CD8-positive, alpha-beta memory T cell (primary cell): ENCODE data around the gene SPRED2. TPM values are rescaled to one million over a fixed set of nuclear protein-coding genes. Genes with fewer than 3 reads are reported as not detected.

ENCODE experiments used
- CTCF ChIA-PET: fragments of 350-600 bp; sonication (Branson Sonifier 250); formaldehyde crosslinking; loops from one replicate; lab custom pipeline; 2021; ENCODE audit warnings: antibody characterized with exemption; lab: Charles Lee
- POLR2A ChIA-PET: fragments of 350-600 bp; sonication (Branson Sonifier 250); formaldehyde crosslinking; loops from one replicate; lab custom pipeline; 2021; ENCODE audit warnings: antibody characterized with exemption; lab: Charles Lee
- DNase-seq, 5 donors: peaks; one replicate each; pipeline versions ENCODE4 v3.0.0 to v3.0.0-alpha.2; 2020 to 2022; ENCODE audit warnings: mixed read lengths in 1 of 5
- H3K27ac ChIP-seq: one replicate; pipeline ENCODE4 v1.7.0; 2013; ENCODE audit warnings: low read depth, mild to moderate bottlenecking, low read length, moderate library complexity
- H3K27me3 ChIP-seq: 2 replicates; pipeline ENCODE4 v1.7.0; 2013; ENCODE audit warnings: low read length, mild to moderate bottlenecking; ENCODE audit not compliant: insufficient read depth, poor library complexity, severe bottlenecking
- H3K36me3 ChIP-seq: 2 replicates; pipeline ENCODE4 v1.7.0; 2013; ENCODE audit warnings: mild to moderate bottlenecking, low read length, moderate library complexity; ENCODE audit not compliant: insufficient read depth
- H3K4me1 ChIP-seq: 2 replicates; pipeline ENCODE4 v1.7.0; 2013; ENCODE audit warnings: mild to moderate bottlenecking, low read length, moderate library complexity; ENCODE audit not compliant: insufficient read depth
- H3K4me3 ChIP-seq: 2 replicates; pipeline ENCODE4 v1.7.0; 2013; ENCODE audit warnings: mild to moderate bottlenecking, low read length
- H3K9me3 ChIP-seq: 2 replicates; pipeline ENCODE4 v1.7.0; 2013; ENCODE audit warnings: mild to moderate bottlenecking, low read length
- H3K27ac Mint-ChIP-seq, 8 donors: one replicate each; pipeline ENCODE4 v1.8.0; 2020 to 2021; ENCODE audit warnings: mixed read lengths in 8 of 8, mild to moderate bottlenecking in 6 of 8, inconsistent platforms in 3 of 8, moderate library complexity in 3 of 8
- H3K27me3 Mint-ChIP-seq, 2 donors: one replicate each; pipeline ENCODE4 v1.8.0; 2020 to 2021; ENCODE audit warnings: mixed read lengths in 2 of 2, mild to moderate bottlenecking in 1 of 2, moderate library complexity in 1 of 2
- H3K36me3 Mint-ChIP-seq, 3 donors: one replicate each; pipeline ENCODE4 v1.8.0; 2020 to 2021; ENCODE audit warnings: mixed read lengths in 3 of 3, inconsistent platforms in 1 of 3, mild to moderate bottlenecking in 1 of 3
- H3K4me1 Mint-ChIP-seq, 3 donors: one replicate each; pipeline ENCODE4 v1.8.0; 2020 to 2021; ENCODE audit warnings: mixed read lengths in 3 of 3, inconsistent platforms in 1 of 3, mild to moderate bottlenecking in 1 of 3
- H3K4me3 Mint-ChIP-seq, 7 donors: one replicate each; pipeline ENCODE4 v1.8.0; 2020 to 2021; ENCODE audit warnings: mixed read lengths in 7 of 7, mild to moderate bottlenecking in 6 of 7, moderate library complexity in 4 of 7, inconsistent platforms in 2 of 7
- H3K9me3 Mint-ChIP-seq, 5 donors: one replicate each; pipeline ENCODE4 v1.8.0; 2020 to 2022; ENCODE audit warnings: mixed read lengths in 5 of 5, mild to moderate bottlenecking in 3 of 5, moderate library complexity in 2 of 5, inconsistent platforms in 1 of 5
- polyA plus RNA-seq: library from polyadenylated mRNA; unstranded; fragments of 300-500 nt; fragmentation: Illumina TruSeq; gene quantifications from one replicate; pipeline ENCODE4 v1.2.3, GENCODE V29; 2021
- total RNA-seq, 2 experiments: library from RNA; stranded (reverse); gene quantifications; one replicate each; pipeline ENCODE4 v1.2.3, GENCODE V29; 2021

The SPRED2 gene
- total and polyA plus RNA-seq, 3 experiments from 2014 or later: 1.3 to 4.0 (median 3.0) TPM

GRCh38 chr2:65357095-65357958 lies 75.1 kb downstream of the SPRED2 start:
- H3K9me3 Mint-ChIP-seq: no peaks in the 10 kb centered on the region
- Histone ChIP-seq H3K36me3 (no peaks in the 10 kb centered on the region), H3K4me1 (no peaks in the 10 kb centered on the region), H3K9me3 (no peaks in the 10 kb centered on the region), H3K4me3 (no peak overlapping the region), H3K27me3 (no peaks in the 10 kb centered on the region), H3K27ac (no peak overlapping the region)
- H3K27me3 Mint-ChIP-seq: no peaks in the 10 kb centered on the region
- CTCF ChIA-PET: interaction anchor here (1.2 kb wide), 1 partner anchor 118 kb away, joined by 3 read pairs; no protein-coding TSS in a partner anchor
- H3K4me1 Mint-ChIP-seq: no peaks in the 10 kb centered on the region
- H3K4me3 Mint-ChIP-seq: no peak overlapping the region
- no peak for DNase-seq
- no peak overlapping the region for H3K27ac Mint-ChIP-seq
- POLR2A ChIA-PET: no interaction called here
- H3K36me3 Mint-ChIP-seq: no peaks in the 10 kb centered on the region

- DNase-seq: no peak
- POLR2A ChIA-PET: no interaction called here
Measured at GRCh38 chr2:65355186-65355831, 77.1 kb downstream of the SPRED2 start.

GRCh38 chr2:65354773-65355172 lies 77.6 kb downstream of the SPRED2 start:
- Histone ChIP-seq H3K27ac (no peak overlapping the region), H3K4me3 (no peak overlapping the region), H3K4me1 (no peaks in the 10 kb centered on the region), H3K27me3 (no peaks in the 10 kb centered on the region), H3K36me3 (no peaks in the 10 kb centered on the region), H3K9me3 (no peaks in the 10 kb centered on the region)
- DNase-seq: no peak
- no peaks in the 10 kb centered on the region for H3K4me1 Mint-ChIP-seq
- peaks cover 0 to 2% of the 10 kb centered on the region in 2 donors for H3K27me3 Mint-ChIP-seq
- no peak overlapping the region for H3K4me3 Mint-ChIP-seq
- POLR2A ChIA-PET: no interaction called here
- no peak overlapping the region for H3K27ac Mint-ChIP-seq
- H3K36me3 Mint-ChIP-seq: no peaks in the 10 kb centered on the region
- CTCF ChIA-PET: no interaction called here
- no peaks in the 10 kb centered on the region for H3K9me3 Mint-ChIP-seq

More at GRCh38 chr2:65355186-65355831, 77.1 kb downstream of the SPRED2 start:
- H3K27me3 ChIP-seq: no peaks in the 10 kb centered on the region
- H3K27ac Mint-ChIP-seq: no peak overlapping the region
- H3K4me1 Mint-ChIP-seq: no peaks in the 10 kb centered on the region
- no peak overlapping the region for H3K4me3 ChIP-seq
- CTCF ChIA-PET: no interaction called here
- H3K4me1 ChIP-seq: no peaks in the 10 kb centered on the region
- no peak overlapping the region for H3K4me3 Mint-ChIP-seq
- no peaks in the 10 kb centered on the region for H3K9me3 ChIP-seq
- no peaks in the 10 kb centered on the region for H3K36me3 ChIP-seq
- H3K9me3 Mint-ChIP-seq: no peaks in the 10 kb centered on the region
- H3K27me3 Mint-ChIP-seq: peaks cover 0 to 2% of the 10 kb centered on the region in 2 donors
- no peak overlapping the region for H3K27ac ChIP-seq
- no peaks in the 10 kb centered on the region for H3K36me3 Mint-ChIP-seq

- no peak overlapping the region for H3K27ac Mint-ChIP-seq
- Histone ChIP-seq H3K9me3 (no peaks in the 10 kb centered on the region), H3K27me3 (no peaks in the 10 kb centered on the region), H3K4me1 (no peaks in the 10 kb centered on the region), H3K27ac (no peak overlapping the region), H3K4me3 (no peak overlapping the region), H3K36me3 (no peaks in the 10 kb centered on the region)
- no peaks in the 10 kb centered on the region for H3K36me3 Mint-ChIP-seq
- POLR2A ChIA-PET: no interaction called here
- no peak for DNase-seq
- no peak overlapping the region for H3K4me3 Mint-ChIP-seq
- CTCF ChIA-PET: no interaction called here
- no peaks in the 10 kb centered on the region for H3K9me3 Mint-ChIP-seq
- H3K4me1 Mint-ChIP-seq: no peaks in the 10 kb centered on the region
- H3K27me3 Mint-ChIP-seq: peaks cover 0 to 2% of the 10 kb centered on the region in 2 donors
Measured at GRCh38 chr2:65353927-65354326, 78.5 kb downstream of the SPRED2 start.

DNA sequence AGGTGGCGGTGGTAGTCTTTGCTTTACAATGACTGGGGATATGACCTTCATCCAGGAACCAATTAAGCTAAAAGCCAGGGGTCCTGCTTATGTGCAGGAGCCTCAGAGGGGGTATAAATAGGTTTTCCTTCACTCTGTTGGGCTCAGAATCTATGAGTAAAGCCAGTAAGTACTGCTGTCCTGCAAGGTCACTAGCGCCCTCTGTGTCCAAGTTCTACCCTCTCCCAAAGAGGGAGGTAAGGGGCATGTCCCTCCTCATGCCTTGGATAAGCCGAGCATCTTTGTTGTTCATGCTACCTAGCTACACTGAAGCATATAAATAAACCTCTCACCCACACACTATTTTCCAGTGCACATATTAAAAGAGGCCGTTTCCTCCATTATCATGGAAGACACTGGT lies 79.4 kb downstream of the SPRED2 start:
- no peak overlapping the region for H3K27ac Mint-ChIP-seq
- no peak overlapping the region for H3K27ac ChIP-seq
- no peaks in the 10 kb centered on the region for H3K4me1 ChIP-seq
- no peaks in the 10 kb centered on the region for H3K9me3 Mint-ChIP-seq
- H3K36me3 ChIP-seq: no peaks in the 10 kb centered on the region
- DNase-seq: no peak
- H3K9me3 ChIP-seq: no peaks in the 10 kb centered on the region
- H3K4me3 ChIP-seq: no peak overlapping the region
- H3K36me3 Mint-ChIP-seq: peaks cover 0 to 2% (median 0%) of the 10 kb centered on the region in 3 donors
- H3K4me3 Mint-ChIP-seq: peak overlapping the region in 1 of 7 donors; percentile 30
- POLR2A ChIA-PET: no interaction called here
- H3K27me3 ChIP-seq: no peaks in the 10 kb centered on the region
- peaks cover 0 to 2% of the 10 kb centered on the region in 2 donors for H3K27me3 Mint-ChIP-seq
- no peaks in the 10 kb centered on the region for H3K4me1 Mint-ChIP-seq
- CTCF ChIA-PET: interaction anchor here (1.1 kb wide), 1 partner anchor 13 kb away, joined by 3 read pairs; no protein-coding TSS in a partner anchor

DNA sequence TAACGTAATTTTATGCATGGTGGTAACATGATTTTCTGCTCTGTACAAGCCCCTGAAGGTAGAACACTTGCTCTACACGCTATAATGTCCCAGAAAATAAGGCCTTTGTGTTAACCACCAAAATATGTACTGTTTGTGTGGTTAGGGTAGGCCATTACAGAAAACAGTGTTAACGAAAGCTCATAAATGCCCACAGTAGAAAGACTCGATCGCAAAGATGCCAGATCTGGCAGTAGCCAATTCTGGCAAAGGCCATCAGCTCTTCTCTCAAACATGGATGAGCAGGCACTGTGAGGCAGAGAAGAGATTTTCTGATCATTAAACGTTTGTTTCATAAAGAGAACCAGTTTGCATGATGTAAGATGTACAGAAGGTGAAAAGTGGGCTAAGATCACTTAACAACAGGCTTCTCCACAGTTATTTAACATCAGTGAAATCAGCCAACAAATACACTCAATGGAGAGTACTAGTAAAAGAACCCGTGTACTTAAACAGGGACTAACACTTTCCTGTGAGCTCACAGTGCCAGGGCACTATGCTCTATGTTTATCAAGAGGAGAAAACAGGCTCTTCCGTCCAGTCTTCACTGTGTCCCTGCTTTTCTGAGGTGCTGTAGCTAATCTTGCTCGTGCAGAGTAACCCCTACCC lies 80.3 kb downstream of the SPRED2 start:
- Mint-ChIP-seq H3K9me3 (no peaks in the 10 kb centered on the region), H3K27ac (no peak overlapping the region), H3K36me3 (peaks cover 0 to 10% (median 0%) of the 10 kb centered on the region in 3 donors), H3K27me3 (peaks cover 0 to 2% of the 10 kb centered on the region in 2 donors), H3K4me3 (no peak overlapping the region), H3K4me1 (no peaks in the 10 kb centered on the region)
- Histone ChIP-seq H3K4me3 (no peak overlapping the region), H3K27ac (no peak overlapping the region), H3K27me3 (no peaks in the 10 kb centered on the region), H3K4me1 (no peaks in the 10 kb centered on the region), H3K9me3 (no peaks in the 10 kb centered on the region), H3K36me3 (no peaks in the 10 kb centered on the region)
- ChIA-PET CTCF (interaction anchor here (1.1 kb wide), 1 partner anchor 12 kb away, joined by 3 read pairs; no protein-coding TSS in a partner anchor), POLR2A (no interaction called here)
- DNase-seq: no peak

DNA sequence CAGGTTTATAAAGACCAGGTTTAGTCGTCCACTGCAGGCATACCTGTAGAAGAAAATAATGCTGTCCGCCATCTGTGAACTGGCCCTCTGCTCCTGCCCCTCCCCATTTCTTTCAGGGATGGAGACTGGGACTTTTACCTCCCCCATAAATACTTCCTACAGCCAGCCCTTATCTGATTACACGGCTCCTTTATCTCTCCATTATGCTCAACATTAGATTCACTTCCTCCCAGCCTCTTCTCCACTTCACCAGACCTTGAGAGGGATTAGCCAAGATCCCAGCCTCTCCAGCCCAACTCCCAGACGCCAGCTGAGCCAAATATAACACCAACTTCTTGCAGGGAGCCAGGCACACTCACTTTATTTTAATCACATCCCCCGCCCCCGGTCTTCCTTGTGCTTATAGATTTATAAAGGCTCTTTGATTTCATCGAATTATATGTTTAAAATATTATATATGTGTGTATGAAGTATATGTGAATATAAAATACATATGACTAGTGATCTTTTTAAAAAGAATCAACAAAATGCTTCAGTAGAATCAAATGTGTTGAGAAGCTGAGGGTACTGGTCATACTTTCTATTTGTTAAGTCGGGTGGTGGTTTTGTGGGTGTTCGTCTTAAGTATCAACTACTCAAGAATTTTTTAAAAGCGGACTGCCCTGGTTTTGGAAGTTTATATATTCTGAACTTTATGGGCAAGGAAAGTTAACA lies 81.0 kb downstream of the SPRED2 start:
- Histone ChIP-seq H3K4me3 (no peak overlapping the region), H3K9me3 (no peaks in the 10 kb centered on the region), H3K27ac (no peak overlapping the region), H3K4me1 (no peaks in the 10 kb centered on the region), H3K27me3 (no peaks in the 10 kb centered on the region), H3K36me3 (no peaks in the 10 kb centered on the region)
- H3K9me3 Mint-ChIP-seq: no peaks in the 10 kb centered on the region
- H3K4me3 Mint-ChIP-seq: no peak overlapping the region
- H3K4me1 Mint-ChIP-seq: no peaks in the 10 kb centered on the region
- peaks cover under 1 to 4% of the 10 kb centered on the region in 2 donors for H3K27me3 Mint-ChIP-seq
- peaks cover 0 to 14% (median 0%) of the 10 kb centered on the region in 3 donors for H3K36me3 Mint-ChIP-seq
- H3K27ac Mint-ChIP-seq: peak overlapping the region in 2 of 8 donors; percentile 12 to 13
- POLR2A ChIA-PET: no interaction called here
- DNase-seq: no peak
- CTCF ChIA-PET: interaction anchor here (0.7 kb wide), 1 partner anchor 16 kb away, joined by 3 read pairs; no protein-coding TSS in a partner anchor
